ENCODE data around the gene P2RY4. TPM values are rescaled to one million over a fixed set of nuclear protein-coding genes. Genes with fewer than 3 reads are reported as not detected.
"Not testable (repeated sequence)": the region's sequence is repeated elsewhere in the genome, so short reads cannot be mapped to it uniquely, and the experiment has no call there.

P2RY4 gene
- total RNA-seq, 1 experiment from 2014 or later: 0.50 TPM

DNA sequence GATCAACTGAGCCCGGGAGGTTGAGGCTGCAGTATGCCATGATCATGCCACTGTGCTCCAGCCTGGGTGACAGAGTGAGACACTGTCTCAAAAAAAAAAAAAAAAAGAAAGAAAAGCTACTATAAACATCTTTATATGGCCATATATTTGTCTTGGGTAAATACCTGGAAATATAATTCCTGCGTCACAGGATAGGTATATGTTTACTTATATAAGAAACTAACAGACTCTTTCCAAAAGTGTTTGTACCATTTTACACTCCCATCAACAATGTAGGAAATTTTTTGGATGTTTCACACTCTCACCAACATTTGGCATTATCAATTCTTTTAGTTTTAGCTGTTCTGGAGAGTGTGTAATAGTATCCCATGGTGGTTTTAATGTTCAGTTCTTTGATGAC, 12.8 kb downstream of the P2RY4 start:
- Histone ChIP-seq H3K36me3 (ENCODE audit: low read depth) (no peaks in the 10 kb centered on the region), H3F3A (ENCODE audit: insufficient read depth, low read depth) (no peaks in the 10 kb centered on the region), H3K4me3 (no peak overlapping the region), H4K20me1 (ENCODE audit: insufficient read depth) (no peaks in the 10 kb centered on the region), H2AFZ (no peak overlapping the region), H3K9me2 (ENCODE audit: insufficient read depth) (no peaks in the 10 kb centered on the region), H3K27me3 (ENCODE audit: insufficient read depth, low read depth) (no peaks in the 10 kb centered on the region), H3K27ac (no peak overlapping the region), H3K4me1 (replicated peaks; ENCODE audit: insufficient read depth) (no peaks in the 10 kb centered on the region), H3K9me3 (ENCODE audit: insufficient read depth, low read depth) (no peaks in the 10 kb centered on the region), H3K4me2 (no peak overlapping the region), H3K79me2 (ENCODE audit: low read depth) (no peaks in the 10 kb centered on the region)
- intact Hi-C loops (cut with micrococcal nuclease; ENCODE audit: unreplicated experiment): no loop called here
- TF ChIP-seq, protein P1, sequence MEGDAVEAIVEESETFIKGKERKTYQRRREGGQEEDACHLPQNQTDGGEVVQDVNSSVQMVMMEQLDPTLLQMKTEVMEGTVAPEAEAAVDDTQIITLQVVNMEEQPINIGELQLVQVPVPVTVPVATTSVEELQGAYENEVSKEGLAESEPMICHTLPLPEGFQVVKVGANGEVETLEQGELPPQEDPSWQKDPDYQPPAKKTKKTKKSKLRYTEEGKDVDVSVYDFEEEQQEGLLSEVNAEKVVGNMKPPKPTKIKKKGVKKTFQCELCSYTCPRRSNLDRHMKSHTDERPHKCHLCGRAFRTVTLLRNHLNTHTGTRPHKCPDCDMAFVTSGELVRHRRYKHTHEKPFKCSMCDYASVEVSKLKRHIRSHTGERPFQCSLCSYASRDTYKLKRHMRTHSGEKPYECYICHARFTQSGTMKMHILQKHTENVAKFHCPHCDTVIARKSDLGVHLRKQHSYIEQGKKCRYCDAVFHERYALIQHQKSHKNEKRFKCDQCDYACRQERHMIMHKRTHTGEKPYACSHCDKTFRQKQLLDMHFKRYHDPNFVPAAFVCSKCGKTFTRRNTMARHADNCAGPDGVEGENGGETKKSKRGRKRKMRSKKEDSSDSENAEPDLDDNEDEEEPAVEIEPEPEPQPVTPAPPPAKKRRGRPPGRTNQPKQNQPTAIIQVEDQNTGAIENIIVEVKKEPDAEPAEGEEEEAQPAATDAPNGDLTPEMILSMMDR (conservative IDR thresholded peaks at IDR 0.05): no peak
- TF ChIP-seq EZH2 (IDR thresholded peaks at IDR 0.05; ENCODE audit: low read depth): no peak
- POLR2A ChIA-PET (ENCODE audit: unreplicated experiment): no interaction called here
- CTCF ChIA-PET: no interaction called here
- BruUV-seq (replicated peaks): no TSS peak
- DNase-seq: no peak

DNA sequence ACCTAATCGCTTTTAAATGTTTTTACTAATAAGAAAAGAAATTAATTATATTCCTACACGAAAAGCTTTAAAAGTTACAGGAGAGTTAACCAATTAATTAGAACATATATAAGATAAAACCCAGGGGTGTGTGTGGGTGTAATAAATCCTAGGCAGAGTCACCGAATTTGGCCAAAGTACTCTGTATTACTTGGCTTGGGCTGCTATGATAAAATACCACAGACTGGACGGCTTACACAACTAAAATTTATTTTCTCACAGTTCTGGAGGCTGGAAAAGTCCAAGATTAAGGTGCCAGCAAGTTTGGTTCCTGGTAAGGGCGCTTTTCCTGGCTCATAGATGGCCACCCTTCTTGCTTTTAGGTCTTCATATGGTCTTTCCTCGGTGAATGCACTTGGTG, 15.1 kb downstream of the P2RY4 start:
- no peak for DNase-seq
- Histone ChIP-seq H3K4me3 (no peak overlapping the region), H3K27me3 (ENCODE audit: insufficient read depth, low read depth) (no peaks in the 10 kb centered on the region), H2AFZ (no peak overlapping the region), H3K4me1 (replicated peaks; ENCODE audit: insufficient read depth) (no peaks in the 10 kb centered on the region), H3K9me2 (ENCODE audit: insufficient read depth) (no peaks in the 10 kb centered on the region), H3K9me3 (ENCODE audit: insufficient read depth, low read depth) (no peaks in the 10 kb centered on the region), H3F3A (ENCODE audit: insufficient read depth, low read depth) (no peaks in the 10 kb centered on the region), H3K4me2 (no peak overlapping the region), H3K79me2 (ENCODE audit: low read depth) (no peaks in the 10 kb centered on the region), H3K36me3 (ENCODE audit: low read depth) (no peaks in the 10 kb centered on the region), H3K27ac (no peak overlapping the region), H4K20me1 (ENCODE audit: insufficient read depth) (no peaks in the 10 kb centered on the region)
- intact Hi-C loops (cut with micrococcal nuclease; ENCODE audit: unreplicated experiment): no loop called here
- TF ChIP-seq, protein P1 (conservative IDR thresholded peaks at IDR 0.05): no peak
- no peak for TF ChIP-seq EZH2 (IDR thresholded peaks at IDR 0.05; ENCODE audit: low read depth)
- ChIA-PET POLR2A (ENCODE audit: unreplicated experiment) (no interaction called here), CTCF (no interaction called here)
- BruUV-seq (replicated peaks): no TSS peak

DNA sequence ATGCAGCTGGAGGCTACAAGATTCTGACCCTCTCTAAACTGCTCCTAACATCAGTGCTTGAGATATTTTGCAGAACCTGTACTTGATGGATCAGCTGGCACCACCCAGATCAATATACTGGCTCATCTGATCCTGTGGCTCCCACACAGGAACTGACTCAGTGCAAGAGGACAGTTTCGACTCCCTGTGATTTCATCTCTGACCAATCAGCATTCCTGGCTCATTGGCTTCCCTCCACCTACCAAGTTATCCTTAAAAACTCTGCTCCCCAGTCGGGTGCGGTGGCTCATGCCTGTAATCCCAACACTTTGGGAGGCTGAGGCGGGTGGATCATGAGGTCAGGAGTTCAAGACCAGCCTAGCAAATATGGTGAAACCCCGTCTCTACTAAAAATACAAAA, 16.4 kb downstream of the P2RY4 start:
- H3K79me2 ChIP-seq (ENCODE audit: low read depth); POLR2A ChIA-PET (ENCODE audit: unreplicated experiment); H3K36me3 ChIP-seq (ENCODE audit: low read depth); CTCF ChIA-PET; H4K20me1 ChIP-seq (ENCODE audit: insufficient read depth); DNase-seq; H3K9me3 ChIP-seq (ENCODE audit: insufficient read depth, low read depth); H3K9me2 ChIP-seq (ENCODE audit: insufficient read depth); BruUV-seq (replicated peaks); H3K4me2 ChIP-seq; H3K27ac ChIP-seq; H3F3A ChIP-seq (ENCODE audit: insufficient read depth, low read depth); H3K4me1 ChIP-seq (replicated peaks; ENCODE audit: insufficient read depth); H2AFZ ChIP-seq; H3K27me3 ChIP-seq (ENCODE audit: insufficient read depth, low read depth); intact Hi-C loops (cut with micrococcal nuclease; ENCODE audit: unreplicated experiment); H3K4me3 ChIP-seq: not testable (repeated sequence)

DNA sequence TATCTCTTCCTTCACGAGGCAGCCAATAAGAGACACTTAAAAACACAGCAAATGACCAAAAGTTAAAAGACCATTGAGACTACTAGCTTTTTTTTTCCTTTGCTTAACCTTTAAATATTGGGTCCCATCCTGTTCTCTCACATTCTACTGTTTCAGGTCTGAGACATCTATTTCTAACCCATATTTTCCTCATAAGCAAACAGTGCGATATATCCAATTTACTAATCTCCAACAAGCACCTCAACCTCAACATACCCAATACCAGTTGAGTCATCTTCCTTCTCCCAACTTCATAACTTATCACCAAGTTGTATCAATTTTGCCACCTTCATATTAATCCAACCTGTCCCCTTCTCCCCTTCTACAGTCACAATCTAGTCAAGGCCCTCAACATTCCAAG, 18.5 kb downstream of the P2RY4 start:
- intact Hi-C loops (cut with micrococcal nuclease; ENCODE audit: unreplicated experiment): no loop called here
- H3F3A ChIP-seq (ENCODE audit: insufficient read depth, low read depth): no peaks in the 10 kb centered on the region
- no peak overlapping the region for H2AFZ ChIP-seq
- no peaks in the 10 kb centered on the region for H3K36me3 ChIP-seq (ENCODE audit: low read depth)
- BruUV-seq (replicated peaks): no TSS peak
- no peak overlapping the region for H3K4me2 ChIP-seq
- ChIA-PET CTCF (no interaction called here), POLR2A (ENCODE audit: unreplicated experiment) (no interaction called here)
- no peaks in the 10 kb centered on the region for H3K9me3 ChIP-seq (ENCODE audit: insufficient read depth, low read depth)
- no peak for DNase-seq
- no peak for TF ChIP-seq EZH2 (IDR thresholded peaks at IDR 0.05; ENCODE audit: low read depth)
- TF ChIP-seq, protein P1 (conservative IDR thresholded peaks at IDR 0.05): no peak
- no peak overlapping the region for H3K27ac ChIP-seq
- no peaks in the 10 kb centered on the region for H3K9me2 ChIP-seq (ENCODE audit: insufficient read depth)
- no peaks in the 10 kb centered on the region for H4K20me1 ChIP-seq (ENCODE audit: insufficient read depth)
- no peak overlapping the region for H3K4me3 ChIP-seq
- H3K4me1 ChIP-seq (replicated peaks; ENCODE audit: insufficient read depth): no peaks in the 10 kb centered on the region
- no peaks in the 10 kb centered on the region for H3K27me3 ChIP-seq (ENCODE audit: insufficient read depth, low read depth)
- H3K79me2 ChIP-seq (ENCODE audit: low read depth): no peaks in the 10 kb centered on the region

All from PC-9 (cell line).